B cell (primary cell): Measurements from ENCODE around the gene RDH5. TPM values are rescaled to one million over a fixed set of nuclear protein-coding genes. Genes with fewer than 3 reads are reported as not detected.

Source experiments
- ATAC-seq: fragments of 200-7000 bp; cut with Tn5 transposase; one replicate; pipeline ENCODE4 v1.10.0; 2021; ENCODE audit warnings: low read depth, mild to moderate bottlenecking, moderate number of reproducible peaks, moderate library complexity
- CTCF ChIA-PET: fragments of 350-600 bp; sonication (Branson Sonifier 250); formaldehyde crosslinking; loops from one replicate; lab custom pipeline; 2021; ENCODE audit warnings: antibody characterized with exemption, inconsistent platforms; lab: Charles Lee
- POLR2A ChIA-PET: fragments of 350-600 bp; sonication (Branson Sonifier 250); formaldehyde crosslinking; loops from one replicate; lab custom pipeline; 2021; ENCODE audit warnings: antibody characterized with exemption; lab: Charles Lee
- DNase-seq: peaks from one replicate; pipeline ENCODE4 v3.0.0; 2013
- H2AFZ ChIP-seq: 2 replicates; pipeline ENCODE4 v1.6.1; 2012; ENCODE audit warnings: mild to moderate bottlenecking, low read depth, low read length; ENCODE audit not compliant: insufficient read depth, poor library complexity, severe bottlenecking
- H3K27ac ChIP-seq, 2 donors: 1 replicate in 1 of 2; 2 replicates in 1 of 2; pipeline ENCODE4 v1.5.1; 2012 to 2013; ENCODE audit warnings: low read length in 2 of 2, mild to moderate bottlenecking in 2 of 2, moderate library complexity in 1 of 2
- H3K27me3 ChIP-seq, 4 experiments: fragments of 200-600 bp in 1 of 4; sonication (generic) in 1 of 4; replicated peaks in 1 of 4; 1 replicate in 2 of 4; 2 replicates in 2 of 4; pipeline versions ENCODE4 v1.6.1 to v1.7.0; 2013 to 2016; ENCODE audit warnings: low read length in 3 of 4, mild to moderate bottlenecking in 2 of 4, mixed read lengths in 1 of 4, moderate library complexity in 1 of 4; ENCODE audit not compliant: insufficient read depth in 4 of 4, control insufficient read depth in 3 of 4; ENCODE audit errors: control extremely low read depth in 1 of 4
- H3K36me3 ChIP-seq, 2 experiments: replicated peaks in 1 of 2; 1 replicate in 1 of 2; 2 replicates in 1 of 2; pipeline versions ENCODE4 v1.6.1 to v1.7.1; 2013; ENCODE audit warnings: low read length in 1 of 2; ENCODE audit not compliant: insufficient read depth in 2 of 2, control insufficient read depth in 1 of 2; ENCODE audit errors: control extremely low read depth in 1 of 2, extremely low read depth in 1 of 2
- H3K4me1 ChIP-seq, 2 donors: fragments of 200-600 bp in 1 of 2; sonication (generic) in 1 of 2; 1 replicate in 1 of 2; 2 replicates in 1 of 2; pipeline versions ENCODE4 v1.5.1 to v1.6.1; 2013 to 2017; ENCODE audit warnings: low read length in 2 of 2; ENCODE audit not compliant: control insufficient read depth in 2 of 2, insufficient read depth in 2 of 2
- H3K4me2 ChIP-seq: replicated peaks from 2 replicates; pipeline ENCODE3; 2012; ENCODE audit warnings: mild to moderate bottlenecking, low read depth, low read length; ENCODE audit not compliant: poor library complexity, severe bottlenecking
- H3K4me3 ChIP-seq, 5 experiments: fragments of 200-600 bp in 1 of 5; sonication (generic) in 1 of 5; 1 replicate in 3 of 5; 2 replicates in 2 of 5; pipeline versions ENCODE4 v1.5.1 to v1.7.0; 2011 to 2016; ENCODE audit warnings: low read length in 4 of 5, mild to moderate bottlenecking in 4 of 5, low read depth in 2 of 5, control low read depth in 1 of 5, moderate library complexity in 1 of 5; ENCODE audit not compliant: insufficient read depth in 1 of 5; ENCODE audit errors: control extremely low read depth in 1 of 5, extremely low read depth in 1 of 5
- H3K79me2 ChIP-seq: fragments of 200-600 bp; sonication (generic); one replicate; pipeline ENCODE4 v1.6.0; 2016; ENCODE audit warnings: low read length; ENCODE audit not compliant: control insufficient read depth, insufficient read depth
- H3K9ac ChIP-seq: fragments of 200-600 bp; sonication (generic); 2 replicates; pipeline ENCODE4 v1.6.1; 2017; ENCODE audit warnings: mild to moderate bottlenecking, low read length, moderate library complexity
- H3K9me3 ChIP-seq, 3 donors: one replicate each; pipeline versions ENCODE4 v1.6.1 to v1.7.1; 2013; ENCODE audit warnings: low read length in 2 of 3; ENCODE audit not compliant: control insufficient read depth in 2 of 3, insufficient read depth in 1 of 3; ENCODE audit errors: control extremely low read depth in 1 of 3
- H4K20me1 ChIP-seq: 2 replicates; pipeline ENCODE4 v1.6.0; 2012; ENCODE audit warnings: mild to moderate bottlenecking, low read length; ENCODE audit not compliant: insufficient read depth, control insufficient read depth, poor library complexity, severe bottlenecking
- H3K27ac Mint-ChIP-seq: one replicate; pipeline ENCODE4 v1.8.0; 2021; ENCODE audit warnings: mixed read lengths
- H3K27me3 Mint-ChIP-seq: one replicate; pipeline ENCODE4 v1.8.0; 2021; ENCODE audit warnings: mixed read lengths
- H3K4me1 Mint-ChIP-seq: one replicate; pipeline ENCODE4 v1.8.0; 2021; ENCODE audit warnings: mixed read lengths
- H3K4me3 Mint-ChIP-seq: one replicate; pipeline ENCODE4 v1.8.0; 2021; ENCODE audit warnings: mixed read lengths
- H3K9me3 Mint-ChIP-seq: one replicate; pipeline ENCODE4 v1.8.0; 2022; ENCODE audit warnings: mixed read lengths; ENCODE audit not compliant: insufficient read depth
- CTCF ChIP-seq: fragments of 200-600 bp; IDR thresholded peaks from one replicate; pipeline ENCODE4 v1.8.0; 2022; ENCODE audit warnings: antibody characterized with exemption, mild to moderate bottlenecking
- EZH2 ChIP-seq: IDR thresholded peaks from 2 replicates; pipeline ENCODE4 v1.6.1; 2012; ENCODE audit warnings: borderline replicate concordance, low read depth, mild to moderate bottlenecking, moderate library complexity, low read length; ENCODE audit not compliant: insufficient read depth, poor library complexity, severe bottlenecking
- WGBS: methylation state at CpG from one replicate; pipeline ENCODE4 v1.1.5; 2013; ENCODE audit warnings: missing lambda C conversion rate; ENCODE audit not compliant: insufficient coverage; 5-methylcytosine and 5-hydroxymethylcytosine counted together
- intact Hi-C: fragments of 100-400 bp; cut with micrococcal nuclease; formaldehyde crosslinking; loops from one replicate; pipeline ENCODE4 v1.10.0; 2022
- polyA plus RNA-seq: library from polyadenylated mRNA; depleted of rRNA; stranded (reverse); fragments of >200 nt; gene quantifications from 2 replicates; pipeline ENCODE4 v1.2.3, GENCODE V29; 2012
- total RNA-seq, 2 donors: library from RNA; stranded (reverse); fragments of 120-200 nt in 1 of 2; gene quantifications; 1 replicate in 1 of 2; 2 replicates in 1 of 2; pipeline versions ENCODE4 v1.2.3 to v1.2.4, GENCODE V29; 2013 to 2022

RDH5 gene
- total and polyA plus RNA-seq, 2 donors (not counting 1 experiment from before 2014, with no cell fraction given), result 32.6 to 37.8 TPM

GRCh38 chr12:55693323-55694187 lies 26.6 kb upstream of the RDH5 start:
- Histone ChIP-seq H3K9ac (no peak overlapping the region), H3K4me3 (no peak overlapping the region), H4K20me1 (no peaks in the 10 kb centered on the region), H3K4me1 (no peaks in the 10 kb centered on the region), H3K4me2 (no peak overlapping the region), H3K36me3 (no peaks in the 10 kb centered on the region), H2AFZ (no peak overlapping the region), H3K9me3 (no peaks in the 10 kb centered on the region), H3K79me2 (no peaks in the 10 kb centered on the region), H3K27ac (no peak overlapping the region), H3K27me3 (peaks cover 0 to 3% (median 0%) of the 10 kb centered on the region in 4 experiments)
- H3K27ac Mint-ChIP-seq, result no peak overlapping the region
- ATAC-seq (no peak), DNase-seq (no peak)
- H3K4me3 Mint-ChIP-seq, result no peak overlapping the region
- H3K9me3 Mint-ChIP-seq, result no peaks in the 10 kb centered on the region
- intact Hi-C loops, result no loop called here
- TF ChIP-seq CTCF, result no peak
- no peak for TF ChIP-seq EZH2
- CTCF ChIA-PET, result interaction anchor here (1.4 kb wide), 1 partner anchor 13 kb away, joined by 4 read pairs; no protein-coding TSS in a partner anchor
- WGBS, result 93% methylated on average over 2 of the region's 7 CpGs
- no peaks in the 10 kb centered on the region for H3K27me3 Mint-ChIP-seq
- POLR2A ChIA-PET, result no interaction called here
- H3K4me1 Mint-ChIP-seq, result no peaks in the 10 kb centered on the region

- POLR2A ChIA-PET, result no interaction called here
- DNase-seq (no peak), ATAC-seq (no peak)
- Histone ChIP-seq H3K4me2 (no peak overlapping the region), H3K79me2 (no peaks in the 10 kb centered on the region), H3K4me1 (no peaks in the 10 kb centered on the region), H3K4me3 (no peak overlapping the region), H3K9me3 (no peaks in the 10 kb centered on the region), H3K36me3 (no peaks in the 10 kb centered on the region), H2AFZ (no peak overlapping the region), H4K20me1 (no peaks in the 10 kb centered on the region), H3K27ac (no peak overlapping the region), H3K9ac (no peak overlapping the region), H3K27me3 (peaks cover 0 to 3% (median 0%) of the 10 kb centered on the region in 4 experiments)
- intact Hi-C loops, result no loop called here
- Mint-ChIP-seq H3K9me3 (no peaks in the 10 kb centered on the region), H3K4me3 (no peak overlapping the region), H3K27ac (no peak overlapping the region), H3K4me1 (no peaks in the 10 kb centered on the region), H3K27me3 (no peaks in the 10 kb centered on the region)
- CTCF ChIA-PET, result interaction anchor here (1.4 kb wide), 1 partner anchor 12 kb away, joined by 4 read pairs; no protein-coding TSS in a partner anchor
- WGBS, result 95% methylated on average over 2 of the region's 7 CpGs
- TF ChIP-seq EZH2 (no peak), CTCF (no peak)
Measured at GRCh38 chr12:55694188-55694515, 26.0 kb upstream of the RDH5 start.
